GM21367 (cell line): ENCODE results near the gene SPRED2.
A peak's percentile ranks its signal among the peaks of the same experiment; 100 is the strongest.

Source experiments
- ATAC-seq: cut with Tn5 transposase; IDR thresholded peaks from one replicate; pipeline ENCODE4 v1.9.1; 2021; ENCODE audit not compliant: unreplicated experiment

SPRED2 gene

GRCh38 chr2:65316072-65316471, 116.3 kb downstream of the SPRED2 start:
- ATAC-seq: no peak

DNA sequence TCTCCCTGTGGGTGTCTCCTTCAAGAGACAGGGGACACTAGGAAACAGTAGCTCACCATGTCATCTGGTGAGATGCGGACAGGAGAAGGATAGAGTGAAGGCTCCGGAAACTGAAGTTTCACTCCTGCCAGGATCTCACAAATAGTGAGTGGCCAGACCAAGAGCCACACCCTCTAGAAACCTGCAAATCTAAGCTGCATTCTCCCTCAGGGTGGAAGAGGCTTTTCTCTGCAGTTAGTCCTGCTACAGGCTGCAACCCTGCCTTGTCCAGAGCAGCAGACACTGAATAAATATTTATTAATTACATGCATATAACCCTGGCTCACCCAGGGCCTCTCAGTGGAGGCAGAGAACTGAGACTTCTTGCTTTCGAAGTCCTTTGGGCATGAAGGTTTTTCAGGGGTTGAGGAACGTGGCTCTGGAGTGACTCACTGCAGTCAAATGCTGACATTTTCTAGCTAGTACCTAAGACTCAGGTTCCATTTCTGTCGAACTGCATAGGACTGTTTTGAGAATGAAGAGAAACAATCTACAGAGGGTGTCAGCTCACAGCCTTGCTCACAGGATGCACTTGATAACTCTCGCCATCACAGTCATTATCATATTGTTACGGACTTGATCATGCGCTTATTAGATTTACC, 117.5 kb downstream of the SPRED2 start:
- ATAC-seq: no peak

DNA sequence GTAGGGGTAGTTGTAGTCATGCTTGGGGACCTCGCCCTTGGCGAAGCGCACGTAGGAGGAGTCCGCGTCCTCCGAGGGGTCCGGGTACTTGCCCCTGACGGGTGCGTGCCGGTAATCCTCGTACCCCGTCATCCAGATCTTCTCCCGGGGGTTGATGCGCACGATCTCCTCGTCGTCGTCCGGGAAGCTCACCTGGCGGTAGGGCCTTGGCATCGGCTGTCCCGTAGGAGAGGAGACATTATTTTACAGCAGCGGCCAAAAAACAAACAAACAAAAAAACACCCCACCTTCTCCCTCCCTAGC, 118.5 kb downstream of the SPRED2 start:
- ATAC-seq: no peak

GRCh38 chr2:65313126-65313953, 119.1 kb downstream of the SPRED2 start:
- no peak for ATAC-seq

DNA sequence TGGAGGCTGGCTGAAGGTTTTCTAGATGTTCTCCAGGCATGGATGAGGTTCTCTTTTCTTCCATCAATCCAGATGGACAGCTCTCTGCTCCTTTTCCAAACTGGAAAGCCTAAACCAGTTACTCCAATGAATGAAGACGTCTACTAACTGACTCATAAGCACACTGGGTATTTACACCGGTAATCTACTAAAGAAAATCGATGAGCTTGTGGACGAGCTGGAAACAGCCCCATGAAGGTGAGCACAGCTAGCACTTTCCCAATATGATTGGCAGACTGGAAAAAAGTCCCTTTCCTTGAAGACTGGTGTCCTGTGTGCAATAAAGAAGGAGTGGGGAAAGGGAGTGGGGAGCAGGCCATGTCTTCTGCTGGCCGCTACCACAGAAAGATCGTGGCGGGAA, 120.8 kb downstream of the SPRED2 start:
- ATAC-seq: no peak

- no peak for ATAC-seq
Measured at GRCh38 chr2:65311049-65311448, 121.3 kb downstream of the SPRED2 start.

- ATAC-seq: no peak
Measured at GRCh38 chr2:65309699-65310098, 122.7 kb downstream of the SPRED2 start.

DNA sequence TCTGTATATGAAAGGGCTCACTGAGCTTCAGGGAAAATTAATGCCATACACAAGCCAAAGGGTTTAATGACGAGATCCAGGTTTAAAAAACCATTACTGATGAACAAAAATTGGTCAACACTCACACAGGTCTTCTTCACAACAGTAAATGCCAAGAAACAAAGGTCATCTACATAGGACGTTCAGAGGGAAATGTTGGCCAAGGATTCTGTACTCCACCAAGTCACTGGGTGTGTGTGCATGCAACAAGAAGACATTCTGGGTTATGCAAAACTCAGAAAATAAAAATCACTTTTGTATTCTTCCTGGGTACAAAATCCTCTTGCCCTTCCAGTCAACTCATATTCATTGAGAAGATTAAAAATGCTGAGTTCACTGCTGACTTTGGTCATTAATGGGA, 126.5 kb downstream of the SPRED2 start:
- ATAC-seq: no peak

DNA sequence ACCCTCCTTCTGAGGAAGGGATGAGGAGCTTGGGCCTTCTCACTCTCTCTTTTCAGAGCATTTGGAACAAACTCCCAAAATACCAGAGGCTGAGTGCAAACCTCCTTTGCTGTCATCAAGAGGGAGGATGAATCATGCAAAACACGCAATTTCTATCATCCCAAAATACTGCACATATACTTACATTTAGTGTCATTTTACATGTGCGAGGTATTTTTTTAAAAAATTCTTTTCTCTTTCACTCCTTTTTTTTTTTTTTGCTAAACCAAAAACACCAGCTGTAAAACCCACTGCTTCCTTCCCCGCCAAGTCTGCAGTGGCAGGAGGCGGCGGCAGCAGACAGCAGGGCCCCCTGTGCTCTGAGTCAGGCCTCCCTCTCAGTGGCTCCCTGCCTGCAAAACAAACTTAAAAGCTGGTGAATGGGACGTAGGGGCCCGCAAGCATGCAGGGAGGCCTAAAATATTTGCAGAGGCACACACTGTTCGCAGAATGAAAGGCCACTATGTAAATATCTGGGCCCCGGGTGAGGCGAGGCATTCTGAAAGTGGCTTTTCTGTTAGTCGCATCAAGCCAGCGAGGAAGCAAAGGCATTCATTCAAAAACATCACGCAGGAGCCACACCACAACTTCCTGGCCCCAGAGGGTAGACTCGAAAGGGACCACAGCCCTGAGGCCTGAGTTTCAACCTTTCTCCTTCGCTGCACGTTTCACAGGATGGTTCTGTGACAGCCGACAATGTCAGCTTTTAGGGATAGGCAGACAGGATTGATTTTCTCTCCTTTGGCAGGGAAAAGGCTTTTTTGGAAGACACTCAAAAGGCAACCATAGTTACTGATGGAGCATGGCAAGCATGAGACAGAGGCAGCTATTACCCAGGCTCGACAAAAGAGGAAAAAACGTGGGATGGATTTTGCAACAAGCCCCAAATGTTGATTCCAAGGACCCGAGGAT, 131.4 kb downstream of the SPRED2 start:
- peak; percentile 87 for ATAC-seq

DNA sequence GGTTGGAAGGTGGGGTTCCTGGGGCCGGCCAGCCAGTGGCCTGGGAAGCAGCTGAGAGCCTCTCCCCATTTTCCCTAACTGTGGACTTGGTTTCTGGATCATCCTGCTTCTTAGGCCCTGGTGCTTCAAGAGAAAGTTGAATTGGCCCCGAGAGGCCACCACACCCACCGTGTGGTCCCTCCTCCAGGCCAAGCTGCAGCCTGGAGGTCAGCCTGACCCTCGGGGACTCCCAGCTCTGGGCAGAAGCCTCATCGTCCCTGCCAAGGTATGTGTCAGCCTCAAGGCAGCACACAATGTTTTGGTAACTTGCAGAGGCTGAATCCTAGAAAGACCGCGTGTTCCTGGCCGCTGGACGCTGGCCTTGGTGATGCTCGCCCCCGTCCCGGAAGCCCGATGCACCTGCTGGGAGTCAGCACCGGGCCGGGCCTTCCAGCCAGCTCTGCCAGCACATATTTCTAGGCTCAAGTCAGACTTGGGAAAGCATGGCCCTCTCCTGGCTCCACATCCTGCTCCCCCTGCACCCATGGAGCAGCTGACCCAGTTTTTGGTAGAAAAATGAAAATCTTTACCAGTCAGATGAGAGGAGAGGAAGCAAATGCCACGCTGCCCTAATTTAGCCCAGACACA, 132.2 kb downstream of the SPRED2 start:
- ATAC-seq: no peak

GRCh38 chr2:65299246-65299645, 133.2 kb downstream of the SPRED2 start:
- no peak for ATAC-seq

- ATAC-seq: no peak
Measured at GRCh38 chr2:65298089-65298488, 134.3 kb downstream of the SPRED2 start.

DNA sequence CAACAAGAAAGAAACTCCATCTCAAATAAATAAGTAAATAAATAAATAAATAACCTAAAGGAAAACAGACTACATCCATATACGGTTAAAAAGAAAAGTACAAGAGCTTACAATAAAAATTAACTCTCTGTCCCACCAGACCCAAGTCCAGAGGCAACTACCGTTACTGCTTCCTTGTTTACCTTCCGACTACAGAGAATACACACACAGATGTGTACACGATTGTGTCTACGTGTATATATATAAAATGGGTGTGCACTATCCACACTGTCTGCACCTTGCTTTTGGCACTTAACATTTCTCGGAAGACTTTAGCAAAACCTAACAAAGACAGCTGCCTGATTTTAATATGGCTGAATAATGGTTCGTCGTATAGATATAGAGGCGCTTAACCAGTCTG, 134.9 kb downstream of the SPRED2 start:
- ATAC-seq: no peak

DNA sequence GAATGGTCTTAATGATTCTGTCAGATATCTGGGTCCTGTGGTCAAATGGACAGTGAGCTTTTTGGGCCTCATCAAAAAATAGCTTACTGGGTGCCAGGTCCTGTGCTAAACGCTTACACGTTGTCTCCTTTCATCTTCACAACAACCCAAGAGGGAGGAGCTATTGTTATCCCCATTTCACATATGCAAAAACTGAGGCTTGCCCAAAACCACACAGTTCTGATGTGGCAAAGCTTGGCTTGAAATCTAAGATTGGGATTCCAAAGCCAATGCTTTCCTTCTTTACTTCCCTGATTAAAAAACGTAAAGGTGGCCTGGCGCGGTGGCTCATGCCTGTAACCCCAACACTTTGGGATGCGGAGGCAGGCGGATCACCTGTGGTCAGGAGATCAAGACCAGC, 135.4 kb downstream of the SPRED2 start:
- no peak for ATAC-seq

DNA sequence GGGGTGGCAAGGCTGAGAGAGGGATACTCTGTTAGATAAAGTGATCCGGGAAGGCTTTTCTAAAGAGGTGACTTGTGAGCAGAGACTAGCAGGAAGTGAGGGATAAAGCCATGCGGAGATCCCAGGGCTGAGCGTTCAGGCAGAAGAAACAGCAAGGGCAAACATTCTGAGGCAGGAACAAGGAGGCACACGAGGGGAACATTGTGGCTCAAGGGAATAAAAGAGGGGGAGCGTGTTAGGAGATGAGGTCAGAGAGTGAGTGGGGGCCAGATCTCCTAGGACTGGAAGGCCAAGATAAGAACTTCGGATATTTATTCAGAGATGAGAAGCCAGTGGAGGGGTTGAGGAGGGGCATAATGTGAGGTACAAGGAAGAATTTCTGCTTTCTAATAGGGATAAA, 137.7 kb downstream of the SPRED2 start:
- ATAC-seq: no peak

- ATAC-seq: no peak
Measured at GRCh38 chr2:65294136-65294535, 138.3 kb downstream of the SPRED2 start.

DNA sequence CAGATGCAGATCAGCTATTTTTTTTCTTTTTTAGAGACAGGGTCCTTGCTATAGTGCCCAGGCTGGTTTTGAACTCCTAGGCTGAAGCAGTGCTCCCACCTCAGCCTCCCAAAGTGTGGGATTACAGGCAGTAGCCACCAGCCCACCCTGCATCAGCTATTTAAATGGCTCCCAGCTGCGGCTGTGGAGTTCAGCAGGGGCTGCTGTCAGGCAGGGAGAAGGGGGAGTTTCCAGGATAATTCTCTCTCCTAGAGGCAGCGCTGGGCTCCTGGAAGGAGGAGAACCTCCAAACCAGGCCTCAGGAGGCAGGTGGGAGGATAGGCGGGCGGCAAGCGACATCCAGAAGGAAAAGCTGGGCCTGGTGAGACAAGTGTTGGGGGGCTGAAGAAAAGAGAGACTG, 139.0 kb downstream of the SPRED2 start:
- no peak for ATAC-seq

GRCh38 chr2:65292461-65293011, 139.9 kb downstream of the SPRED2 start:
- ATAC-seq: no peak

DNA sequence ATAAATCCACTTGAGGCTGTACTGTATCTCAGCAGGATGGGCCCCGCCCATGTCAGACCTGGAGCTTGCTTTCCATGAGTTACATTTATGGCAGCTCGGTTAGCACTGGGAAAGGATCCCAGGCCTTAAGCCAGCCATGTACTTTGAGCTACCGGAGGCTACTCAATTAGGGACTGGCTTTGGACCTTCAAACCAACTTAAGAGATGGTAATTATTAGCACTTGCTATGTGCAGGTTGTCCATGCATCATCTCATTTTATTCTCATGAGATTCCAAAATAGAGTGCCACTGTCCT, 140.3 kb downstream of the SPRED2 start:
- ATAC-seq: no peak

DNA sequence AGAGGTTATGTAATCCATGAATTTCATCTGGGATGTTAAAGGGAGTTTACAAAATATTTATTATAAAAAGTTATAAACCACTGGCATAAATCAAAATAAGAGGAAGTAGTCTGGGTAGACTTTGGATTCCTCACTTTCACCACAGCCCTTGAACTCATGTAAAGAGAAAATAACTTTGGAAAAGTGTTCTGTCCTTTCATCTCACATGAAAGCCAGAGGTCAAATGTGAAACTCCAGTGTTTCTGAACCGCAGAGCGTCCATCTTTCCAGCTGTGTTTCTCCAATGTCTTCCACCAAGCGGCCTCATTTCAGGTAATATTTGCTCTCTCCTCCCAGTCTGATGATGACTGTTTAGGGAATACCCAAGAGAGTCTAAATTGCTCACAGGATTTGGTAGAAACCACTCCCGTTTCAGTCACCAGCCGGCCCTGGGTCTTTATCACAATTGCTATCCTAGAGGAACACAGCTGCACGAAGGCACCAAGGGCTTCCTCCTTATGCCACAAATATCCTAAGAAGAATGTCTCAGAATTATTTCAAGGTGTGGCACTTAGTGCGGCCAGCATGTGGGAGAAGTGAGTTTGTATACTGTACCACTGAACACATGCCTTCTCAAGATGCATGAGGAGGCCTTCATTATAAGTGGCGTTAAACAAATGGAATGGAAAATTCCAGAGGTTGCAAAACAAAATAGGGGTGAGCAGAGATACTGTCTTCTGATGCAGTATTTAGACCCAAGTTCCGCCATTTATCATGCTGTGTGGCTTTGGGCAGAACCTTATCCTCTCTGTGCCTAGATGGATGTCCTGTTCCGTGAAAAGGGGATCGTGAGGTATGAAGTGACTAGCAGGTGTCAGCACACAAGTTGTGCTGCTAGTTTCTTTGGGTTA, 140.9 kb downstream of the SPRED2 start:
- no peak for ATAC-seq
